Small intestine (tissue), 7 donors: ENCODE data around the gene ANO7. TPM values are rescaled to one million over a fixed set of nuclear protein-coding genes. Genes with fewer than 3 reads are reported as not detected.
"Not testable (repeated sequence)": the region's sequence is repeated elsewhere in the genome, so short reads cannot be mapped to it uniquely, and the experiment has no call there.

Source experiments
- DNase-seq, 2 donors: peaks; one replicate each; pipeline versions ENCODE4 v3.0.0 to v3.0.0-alpha.2; 2013
- FAIRE-seq: peaks from 2 replicates; lab custom pipeline; 2012; peaks lifted over from hg19 to GRCh38; lab: Jason Lieb, UNC
- H3K27ac ChIP-seq, 3 donors: one replicate each; pipeline ENCODE4 v1.5.1; 2013; ENCODE audit warnings: low read length in 2 of 3, mild to moderate bottlenecking in 2 of 3, control low read depth in 1 of 3, inconsistent platforms in 1 of 3, low read depth in 1 of 3, moderate library complexity in 1 of 3
- H3K27me3 ChIP-seq, 3 donors: one replicate each; pipeline ENCODE4 v1.6.1; 2013; ENCODE audit warnings: low read length in 3 of 3, inconsistent platforms in 1 of 3; ENCODE audit not compliant: control insufficient read depth in 3 of 3, insufficient read depth in 3 of 3
- H3K36me3 ChIP-seq, 3 donors: one replicate each; pipeline ENCODE4 v1.6.1; 2013; ENCODE audit warnings: low read length in 3 of 3, inconsistent platforms in 1 of 3, low read depth in 1 of 3, mild to moderate bottlenecking in 1 of 3, moderate library complexity in 1 of 3; ENCODE audit not compliant: control insufficient read depth in 3 of 3, insufficient read depth in 2 of 3
- H3K4me1 ChIP-seq, 3 donors: one replicate each; pipeline ENCODE4 v1.6.1; 2013; ENCODE audit warnings: low read length in 2 of 3, inconsistent platforms in 1 of 3, low read depth in 1 of 3, mild to moderate bottlenecking in 1 of 3, moderate library complexity in 1 of 3; ENCODE audit not compliant: control insufficient read depth in 3 of 3, insufficient read depth in 2 of 3
- H3K4me3 ChIP-seq, 3 donors: one replicate each; pipeline ENCODE4 v1.5.1; 2013; ENCODE audit warnings: low read length in 3 of 3, control low read depth in 1 of 3, inconsistent platforms in 1 of 3, low read depth in 1 of 3, mild to moderate bottlenecking in 1 of 3, moderate library complexity in 1 of 3
- H3K9me3 ChIP-seq, 2 donors: one replicate each; pipeline ENCODE4 v1.6.1; 2013; ENCODE audit warnings: low read depth in 1 of 2, low read length in 1 of 2; ENCODE audit not compliant: control insufficient read depth in 2 of 2, insufficient read depth in 1 of 2
- WGBS, 3 donors: extraction: QIAGEN DNeasy Blood & Tissue Kit; methylation state at CpG; one replicate each; pipeline ENCODE4 v1.1.7; 2013; 5-methylcytosine and 5-hydroxymethylcytosine counted together
- polyA plus RNA-seq, 4 donors: library from polyadenylated mRNA; stranded (reverse) in 3 of 4; unstranded in 1 of 4; fragments of 200-250 nt in 3 of 4; fragments of 120-200 nt in 1 of 4; gene quantifications; one replicate each; pipeline versions ENCODE4 v1.2.1 to v1.2.3, GENCODE V29; 2013
- donor health status: healthy with polysubstance abuse.
- donor health status: control.
- donor health status: control.
- donor health status: Bipolar disorder and iron deficiency.
- donor health status: healthy.

ANO7 gene
- polyA plus RNA-seq, 4 donors, result 1.1 to 40.0 (median 5.9) TPM

DNA sequence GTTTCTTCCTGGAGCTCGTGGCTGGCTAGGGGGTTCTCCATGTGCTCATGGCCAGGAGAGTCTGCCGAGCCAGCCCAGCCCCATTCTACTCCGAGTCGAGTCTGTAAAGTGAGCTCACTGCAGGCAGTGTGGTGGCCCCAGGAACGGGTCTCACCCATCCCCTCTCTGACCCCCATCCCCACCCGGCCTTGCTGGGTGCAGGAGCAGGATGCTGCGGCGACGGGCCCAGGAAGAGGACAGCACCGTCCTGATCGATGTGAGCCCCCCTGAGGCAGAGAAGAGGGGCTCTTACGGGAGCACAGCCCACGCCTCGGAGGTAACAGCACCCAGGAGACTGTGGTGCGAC is 1.4 kb downstream of the ANO7 start:
- no peak overlapping the region for H3K27ac ChIP-seq
- no peaks in the 10 kb centered on the region for H3K36me3 ChIP-seq
- WGBS, 3 donors, result 82 to 88% (median 86%) methylated on average over 15 of the region's 15 CpGs
- peaks cover 0 to 3% (median 0%) of the 10 kb centered on the region in 3 donors for H3K27me3 ChIP-seq
- FAIRE-seq (no peak), DNase-seq (no peak)
- no peaks in the 10 kb centered on the region for H3K4me1 ChIP-seq
- H3K4me3 ChIP-seq, result no peak overlapping the region
- H3K9me3 ChIP-seq, result no peaks in the 10 kb centered on the region

DNA sequence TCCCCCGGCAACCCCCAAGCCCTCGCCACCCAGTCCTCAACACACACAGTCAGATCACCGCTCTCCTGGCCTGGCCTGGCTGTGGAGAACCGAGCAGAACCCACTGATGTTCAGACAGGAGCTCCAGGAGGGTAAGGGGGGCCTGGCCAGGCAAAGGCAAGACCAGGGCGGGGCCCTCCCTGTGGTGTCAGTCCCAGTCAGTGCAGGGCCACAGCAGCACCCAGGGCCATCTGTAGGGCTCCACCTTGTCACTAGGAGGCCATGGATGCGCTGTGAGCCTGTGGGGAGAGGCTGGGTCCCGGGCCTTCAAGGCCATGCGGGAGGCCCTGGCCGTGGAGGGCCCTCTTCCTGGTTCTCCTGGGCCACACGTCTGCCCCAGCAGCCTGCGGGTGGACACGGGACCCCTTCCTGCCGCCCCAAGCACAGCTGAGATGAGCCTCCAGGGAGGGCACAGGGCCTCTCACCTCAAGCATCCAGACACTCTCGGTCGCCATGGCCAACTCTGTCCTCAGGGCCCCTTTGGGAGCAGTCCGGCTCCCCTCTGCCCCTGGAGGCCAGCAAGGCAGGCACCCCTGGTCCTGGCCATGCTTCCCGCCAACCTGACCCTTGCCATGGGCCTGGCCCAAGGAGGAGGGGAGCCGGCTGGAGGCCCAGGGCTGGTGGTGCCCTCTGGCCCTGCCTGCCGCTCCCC is 2.0 kb downstream of the ANO7 start:
- FAIRE-seq (no peak), DNase-seq (no peak)
- H3K27ac ChIP-seq, result no peak overlapping the region
- H3K9me3 ChIP-seq, result no peaks in the 10 kb centered on the region
- 75 to 84% (median 75%) methylated on average over 14 to 19 of the region's 19 CpGs for WGBS, 3 donors
- H3K36me3 ChIP-seq, result no peaks in the 10 kb centered on the region
- H3K27me3 ChIP-seq, result peaks cover 0 to 3% (median 0%) of the 10 kb centered on the region in 3 donors
- H3K4me3 ChIP-seq, result no peak overlapping the region
- H3K4me1 ChIP-seq, result no peaks in the 10 kb centered on the region

DNA sequence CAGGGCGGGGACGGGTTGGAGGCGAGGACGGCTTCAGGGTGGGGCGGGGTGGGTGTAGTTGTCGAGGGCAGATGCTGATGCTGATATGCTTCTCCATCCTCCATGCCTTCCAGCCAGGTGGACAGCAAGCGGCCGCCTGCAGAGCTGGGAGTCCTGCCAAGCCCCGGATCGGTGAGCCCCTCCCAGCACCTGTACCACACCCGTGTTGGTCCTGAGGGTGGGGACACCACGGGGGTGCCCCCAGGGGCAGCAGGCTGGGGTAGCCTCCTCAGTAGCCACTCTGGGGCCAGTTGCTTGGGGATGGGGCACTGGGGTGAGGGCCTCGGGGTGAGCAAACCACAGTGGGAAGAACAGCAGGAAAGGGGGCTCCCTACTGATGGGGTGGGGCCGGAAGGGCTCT is 2.6 kb downstream of the ANO7 start:
- H3K4me1 ChIP-seq, result no peaks in the 10 kb centered on the region
- H3K27me3 ChIP-seq, result peaks cover 0 to 3% (median 0%) of the 10 kb centered on the region in 3 donors
- H3K4me3 ChIP-seq, result no peak overlapping the region
- no peak for FAIRE-seq
- peak; percentile 19 to 58 for DNase-seq
- no peak overlapping the region for H3K27ac ChIP-seq
- H3K9me3 ChIP-seq, result no peaks in the 10 kb centered on the region
- 16 to 63% (median 45%) methylated on average over 8 to 14 of the region's 14 CpGs for WGBS, 3 donors
- no peaks in the 10 kb centered on the region for H3K36me3 ChIP-seq

DNA sequence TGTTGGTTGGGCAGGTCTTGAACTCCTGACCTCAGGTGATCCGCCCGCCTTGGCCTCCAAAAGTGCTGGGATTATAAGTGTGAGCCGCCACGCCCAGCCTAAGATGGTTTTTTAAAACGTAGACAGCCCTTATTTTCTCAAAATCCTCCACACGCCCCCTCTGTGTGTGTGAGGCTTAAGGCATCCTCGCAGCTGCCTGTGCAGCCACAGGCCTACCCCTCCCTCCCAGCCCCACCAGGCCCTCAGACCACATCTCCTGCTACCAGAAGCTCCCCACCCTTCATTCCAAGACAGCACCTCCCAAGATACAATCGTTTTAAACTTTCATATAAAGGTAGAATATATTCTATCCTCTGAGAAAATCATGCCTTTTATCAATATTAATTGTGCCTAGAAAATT is 4.8 kb downstream of the ANO7 start:
- DNase-seq (no peak), FAIRE-seq (no peak)
- no peaks in the 10 kb centered on the region for H3K27me3 ChIP-seq
- no peaks in the 10 kb centered on the region for H3K9me3 ChIP-seq
- H3K4me1 ChIP-seq, result no peaks in the 10 kb centered on the region
- H3K36me3 ChIP-seq, result no peaks in the 10 kb centered on the region
- H3K27ac ChIP-seq, result no peak overlapping the region
- H3K4me3 ChIP-seq, result no peak overlapping the region
- 75 to 82% (median 78%) methylated on average over 8 of the region's 8 CpGs for WGBS, 3 donors

DNA sequence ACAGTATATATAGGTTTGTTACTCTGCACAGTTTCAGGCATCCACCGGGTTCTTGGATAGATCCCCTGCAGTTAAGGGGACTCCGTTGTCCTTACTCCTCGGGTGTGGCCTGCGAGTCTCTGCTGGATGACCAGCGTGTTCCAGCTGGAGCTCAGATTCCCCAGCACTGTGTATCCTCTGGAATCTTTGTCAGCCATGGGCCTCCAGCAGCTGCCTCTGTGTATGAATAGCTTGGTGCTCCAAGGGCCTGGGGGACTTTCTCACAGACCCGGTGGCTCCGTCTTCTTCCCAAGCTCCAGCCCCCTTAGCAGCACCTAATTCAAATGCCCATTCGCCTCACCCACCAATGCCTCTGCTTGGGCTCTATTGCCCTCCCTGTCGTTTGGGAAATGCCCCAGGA is 6.3 kb downstream of the ANO7 start:
- H3K9me3 ChIP-seq, result no peaks in the 10 kb centered on the region
- H3K36me3 ChIP-seq, result no peaks in the 10 kb centered on the region
- FAIRE-seq (no peak), DNase-seq (no peak)
- 73 to 82% (median 75%) methylated on average over 9 of the region's 9 CpGs for WGBS, 3 donors
- no peaks in the 10 kb centered on the region for H3K4me1 ChIP-seq
- H3K4me3 ChIP-seq, result no peak overlapping the region
- no peak overlapping the region for H3K27ac ChIP-seq
- H3K27me3 ChIP-seq, result no peaks in the 10 kb centered on the region

DNA sequence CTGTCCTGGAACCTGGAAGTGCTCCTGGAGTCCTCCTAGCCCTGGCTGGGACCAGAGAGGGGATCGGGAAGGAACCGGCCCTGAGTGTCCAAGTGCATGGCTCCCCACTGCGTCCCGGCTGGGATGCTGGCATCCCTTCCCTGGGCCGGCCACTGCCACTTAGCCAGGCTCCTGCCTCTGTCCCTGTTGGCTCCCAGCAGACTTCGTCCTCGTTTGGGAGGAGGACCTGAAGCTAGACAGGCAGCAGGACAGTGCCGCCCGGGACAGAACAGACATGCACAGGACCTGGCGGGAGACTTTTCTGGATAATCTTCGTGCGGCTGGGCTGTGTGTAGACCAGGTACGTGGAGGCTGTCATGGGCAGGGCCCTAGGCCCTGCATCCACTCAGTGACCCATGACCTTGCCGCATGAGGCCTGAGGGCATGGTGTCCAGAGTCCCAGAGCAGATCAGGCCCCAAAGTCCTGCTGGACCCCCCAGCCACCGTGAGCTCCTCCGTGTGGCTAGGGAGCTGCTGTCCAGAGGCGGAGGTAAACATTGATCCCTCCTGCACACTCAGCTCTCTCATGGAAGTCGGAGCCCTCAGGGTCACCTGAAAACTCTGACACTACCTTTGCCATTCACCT is 7.1 kb downstream of the ANO7 start:
- Histone ChIP-seq H3K9me3 (no peaks in the 10 kb centered on the region), H3K27me3 (no peaks in the 10 kb centered on the region), H3K27ac (no peak overlapping the region), H3K4me1 (no peaks in the 10 kb centered on the region), H3K4me3 (no peak overlapping the region), H3K36me3 (no peaks in the 10 kb centered on the region)
- WGBS, 3 donors, result 82 to 85% (median 85%) methylated on average over 18 of the region's 18 CpGs
- DNase-seq (no peak), FAIRE-seq (no peak)

DNA sequence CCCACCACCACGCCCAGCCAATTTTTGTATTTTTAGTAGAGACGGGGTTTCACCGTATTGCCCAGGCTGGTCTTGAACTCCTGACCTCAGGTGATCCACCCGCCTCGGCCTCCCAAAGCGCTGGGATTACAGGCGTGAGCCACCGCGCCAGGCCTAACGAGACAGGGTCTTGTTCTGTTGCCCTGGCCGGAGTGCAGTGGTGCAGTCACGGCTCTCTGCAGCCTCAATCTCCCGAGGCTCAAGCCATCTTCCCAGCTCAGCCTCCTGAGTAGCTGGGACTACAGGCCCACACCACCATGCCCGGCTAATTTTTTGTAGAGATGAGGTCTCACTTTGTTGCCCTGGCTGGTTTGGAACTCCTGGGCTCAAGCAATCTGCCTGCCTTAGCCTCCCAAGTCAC is 8.8 kb downstream of the ANO7 start:
- H3K9me3 ChIP-seq, H3K4me3 ChIP-seq, H3K4me1 ChIP-seq, H3K27ac ChIP-seq, FAIRE-seq, H3K27me3 ChIP-seq, DNase-seq, H3K36me3 ChIP-seq: not testable (repeated sequence)
- 90 to 96% (median 94%) methylated on average over 14 of the region's 14 CpGs for WGBS, 3 donors

DNA sequence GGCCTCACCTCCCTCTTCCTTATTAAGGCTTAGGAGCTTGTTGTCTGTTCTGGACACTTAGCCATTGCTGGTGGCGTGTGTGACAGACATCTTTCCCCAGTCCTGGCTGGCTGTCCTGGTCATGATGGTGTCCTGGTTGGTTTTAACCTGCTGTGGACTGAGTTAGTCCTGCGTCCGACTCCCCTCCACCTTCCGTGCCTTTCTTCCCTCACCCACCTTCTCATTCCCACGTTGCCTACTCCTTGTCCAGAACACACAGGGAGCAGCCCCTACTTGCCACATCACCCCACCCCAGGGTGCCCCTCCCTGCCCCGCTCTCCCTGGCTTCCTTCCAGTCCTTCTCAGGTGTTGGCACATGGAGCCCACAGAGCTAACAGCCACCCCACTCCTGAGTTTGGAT is 9.5 kb downstream of the ANO7 start:
- H3K27ac ChIP-seq, result no peak overlapping the region
- no peaks in the 10 kb centered on the region for H3K36me3 ChIP-seq
- no peaks in the 10 kb centered on the region for H3K4me1 ChIP-seq
- 70 to 82% (median 75%) methylated on average over 6 of the region's 6 CpGs for WGBS, 3 donors
- H3K9me3 ChIP-seq, result no peaks in the 10 kb centered on the region
- H3K27me3 ChIP-seq, result no peaks in the 10 kb centered on the region
- no peak overlapping the region for H3K4me3 ChIP-seq
- no peak for FAIRE-seq
- DNase-seq, result no peak
